ENCODE data around the gene HOOK1. TPM values are rescaled to one million over a fixed set of nuclear protein-coding genes. Genes with fewer than 3 reads are reported as not detected.

Gene HOOK1
- polyA plus RNA-seq, 1 experiment, result not detected

GRCh38 chr1:59768792-59769735 lies 45.7 kb upstream of the HOOK1 start:
- ChIA-PET POLR2A (no interaction called here), CTCF (interaction anchor here (0.6 to 1.2 kb wide), 2 partner anchors 10 to 1130 kb away, joined by 3 to 7 read pairs; no protein-coding TSS in a partner anchor)
- Histone ChIP-seq H3K27me3 (ENCODE audit: control insufficient read depth, insufficient read depth, low read length) (no peaks in the 10 kb centered on the region), H3K27ac (ENCODE audit: low read depth, low read length) (no peak overlapping the region), H3K4me3 (ENCODE audit: low read depth, low read length) (no peak overlapping the region), H3K9me3 (ENCODE audit: control insufficient read depth, insufficient read depth, low read length) (no peaks in the 10 kb centered on the region)
- TF ChIP-seq CTCF (IDR thresholded peaks at IDR 0.05; ENCODE audit: low read depth, low read length), result no peak
- DNase-seq (ENCODE audit: low read depth, low spot score), result no peak

GRCh38 chr1:59769736-59770095 lies 45.0 kb upstream of the HOOK1 start:
- H3K27ac ChIP-seq (ENCODE audit: low read depth, low read length), result no peak overlapping the region
- H3K9me3 ChIP-seq (ENCODE audit: control insufficient read depth, insufficient read depth, low read length), result no peaks in the 10 kb centered on the region
- TF ChIP-seq CTCF (IDR thresholded peaks at IDR 0.05; ENCODE audit: low read depth, low read length), result no peak
- DNase-seq (ENCODE audit: low read depth, low spot score), result no peak
- CTCF ChIA-PET, result interaction anchor here (0.6 kb wide), 1 partner anchor 1131 kb away, joined by 3 read pairs; no protein-coding TSS in a partner anchor
- H3K27me3 ChIP-seq (ENCODE audit: control insufficient read depth, insufficient read depth, low read length), result no peaks in the 10 kb centered on the region
- no peak overlapping the region for H3K4me3 ChIP-seq (ENCODE audit: low read depth, low read length)
- POLR2A ChIA-PET, result no interaction called here

GRCh38 chr1:59771361-59771760 lies 43.4 kb upstream of the HOOK1 start:
- no peak overlapping the region for H3K4me3 ChIP-seq (ENCODE audit: low read depth, low read length)
- H3K27me3 ChIP-seq (ENCODE audit: control insufficient read depth, insufficient read depth, low read length), result no peaks in the 10 kb centered on the region
- no peaks in the 10 kb centered on the region for H3K9me3 ChIP-seq (ENCODE audit: control insufficient read depth, insufficient read depth, low read length)
- no peak for DNase-seq (ENCODE audit: low read depth, low spot score)
- TF ChIP-seq CTCF (IDR thresholded peaks at IDR 0.05; ENCODE audit: low read depth, low read length), result no peak
- no peak overlapping the region for H3K27ac ChIP-seq (ENCODE audit: low read depth, low read length)
- ChIA-PET CTCF (interaction anchor here (0.7 to 1.9 kb wide), 3 partner anchors 11 to 1119 kb away, joined by 3 to 7 read pairs (median 4); no protein-coding TSS in a partner anchor), POLR2A (no interaction called here)

- H3K9me3 ChIP-seq (ENCODE audit: control insufficient read depth, insufficient read depth, low read length), result no peaks in the 10 kb centered on the region
- no peak for TF ChIP-seq CTCF (IDR thresholded peaks at IDR 0.05; ENCODE audit: low read depth, low read length)
- ChIA-PET CTCF (interaction anchor here (1.3 kb wide), 1 partner anchor 172 kb away, joined by 5 read pairs; no protein-coding TSS in a partner anchor), POLR2A (no interaction called here)
- no peaks in the 10 kb centered on the region for H3K27me3 ChIP-seq (ENCODE audit: control insufficient read depth, insufficient read depth, low read length)
- no peak overlapping the region for H3K27ac ChIP-seq (ENCODE audit: low read depth, low read length)
- DNase-seq (ENCODE audit: low read depth, low spot score), result no peak
- H3K4me3 ChIP-seq (ENCODE audit: low read depth, low read length), result no peak overlapping the region
Measured at GRCh38 chr1:59775480-59775879, 39.3 kb upstream of the HOOK1 start.
